HepG2 (cell line): Measurements from ENCODE around the gene PGLYRP4.

Experiments used
- ATRX ChIP-seq: sonication (generic); formaldehyde crosslinking; IDR thresholded peaks from 2 replicates; pipeline ENCODE4 v1.4.0; 2020; ENCODE audit warnings: missing genetic modification reagents, borderline replicate concordance
- CTCF ChIP-seq: sonication (generic); formaldehyde crosslinking; IDR thresholded peaks from 2 replicates; pipeline ENCODE4 v1.5.0; 2020; ENCODE audit warnings: mild to moderate bottlenecking, missing genetic modification reagents, moderate library complexity
- FOXA3 ChIP-seq: IDR thresholded peaks from 2 replicates; pipeline ENCODE4 v1.6.1; 2016; ENCODE audit warnings: missing genetic modification reagents, missing compliant biosample characterization
- KDM5A ChIP-seq: fragments of 200-600 bp; sonication (generic); IDR thresholded peaks from 2 replicates; pipeline ENCODE4 v1.7.0; 2018; ENCODE audit warnings: antibody characterized with exemption, mild to moderate bottlenecking, low read length, borderline replicate concordance
- KLF16 ChIP-seq, 2 experiments: sonication (generic) in 1 of 2; formaldehyde crosslinking in 1 of 2; IDR thresholded peaks; 2 replicates each; pipeline versions ENCODE4 v1.6.1 to v1.8.0; 2016 to 2023; ENCODE audit warnings: missing genetic modification reagents in 2 of 2, missing compliant biosample characterization in 1 of 2
- NR3C1 ChIP-seq: sonication (generic); formaldehyde crosslinking; IDR thresholded peaks from 2 replicates; pipeline ENCODE4 v1.4.0; 2020; ENCODE audit warnings: missing genetic modification reagents
- SP4 ChIP-seq: sonication (generic); formaldehyde crosslinking; IDR thresholded peaks from 2 replicates; pipeline ENCODE4 v1.8.1; 2023; ENCODE audit warnings: mild to moderate bottlenecking, missing genetic modification reagents
- SRF ChIP-seq: IDR thresholded peaks from 2 replicates; pipeline ENCODE4 v1.6.1; 2011; ENCODE audit warnings: mild to moderate bottlenecking, low read depth, low read length, moderate library complexity
- TAF1 ChIP-seq: sonication (generic); formaldehyde crosslinking; IDR thresholded peaks from 2 replicates; pipeline ENCODE4 v1.4.0; 2020; ENCODE audit warnings: missing genetic modification reagents
- YY1 ChIP-seq: IDR thresholded peaks from 2 replicates; pipeline ENCODE4 v1.6.1; 2011; ENCODE audit warnings: low read length, low read depth, moderate library complexity, mild to moderate bottlenecking; ENCODE audit not compliant: insufficient read depth, insufficient replicate concordance
- ZNF263 ChIP-seq: sonication (generic); formaldehyde crosslinking; IDR thresholded peaks from 2 replicates; pipeline ENCODE4 v1.4.0; 2020; ENCODE audit warnings: missing genetic modification reagents
- ZNF383 ChIP-seq: sonication (generic); formaldehyde crosslinking; IDR thresholded peaks from 2 replicates; pipeline ENCODE4 v1.4.0; 2020; ENCODE audit warnings: missing genetic modification reagents, mild to moderate bottlenecking, borderline replicate concordance

GRCh38 chr1:153347856-153348255 lies 785 bp downstream of the PGLYRP4 start:
- TF ChIP-seq KDM5A (no peak), SRF (no peak), TAF1 (no peak), YY1 (no peak), CTCF (CRISPR knock-in tag) (no peak), ZNF263 (no peak), NR3C1 (CRISPR knock-in tag) (no peak), ATRX (CRISPR knock-in tag) (no peak), SP4 (no peak), FOXA3 (CRISPR knock-in tag) (no peak), ZNF383 (CRISPR knock-in tag) (no peak), KLF16 (CRISPR knock-in tag; IDR thresholded peaks at IDR 0.05) (no peak)
